Measurements from ENCODE around the gene FASN.

GRCh38 chr17:82070611-82071010 lies 27.4 kb downstream of the FASN start:
- TF ChIP-seq CTCF (IDR thresholded peaks at IDR 0.05; ENCODE audit: insufficient read depth, low read length, poor library complexity, severe bottlenecking) (no peak), EZH2phosphoT487 (conservative IDR thresholded peaks at IDR 0.05; ENCODE audit: low read length) (no peak)

Data from SU-DHL-6 (cell line).